ENCODE measurements around the gene RMP24.

- no peak for TF ChIP-seq EZH2 (IDR thresholded peaks at IDR 0.05)
- TF ChIP-seq POLR2AphosphoS5 (IDR thresholded peaks at IDR 0.05; ENCODE audit: borderline replicate concordance, low read depth, low read length) = no peak
- no peak for TF ChIP-seq FOXP2 (optimal IDR thresholded peaks at IDR 0.05; ENCODE audit: control extremely low read depth, extremely low read length, insufficient read depth)
Observed at GRCh38 chr18:35953688-35954087, 18.8 kb upstream of the RMP24 start.
